GM12891 (cell line): Measurements from ENCODE around the gene IQCB1.
A peak's percentile ranks its signal among the peaks of the same experiment; 100 is the strongest.
"Not testable (repeated sequence)": the region's sequence is repeated elsewhere in the genome, so short reads cannot be mapped to it uniquely, and the experiment has no call there.

Source experiments
- DNase-seq: peaks from one replicate; pipeline ENCODE4 v3.0.0; 2011; ENCODE audit warnings: low spot score; ENCODE audit not compliant: insufficient read length
- FAIRE-seq: peaks from 2 replicates; lab custom pipeline; 2011; peaks lifted over from hg19 to GRCh38; lab: Jason Lieb, UNC
- PAX5 ChIP-seq: IDR thresholded peaks from 2 replicates; pipeline ENCODE4 v1.6.1; 2011; ENCODE audit warnings: low read length, moderate library complexity, mild to moderate bottlenecking; ENCODE audit not compliant: insufficient read depth, severe bottlenecking
- POLR2A ChIP-seq: IDR thresholded peaks from 2 replicates; pipeline ENCODE4 v1.6.1; 2011; ENCODE audit warnings: low read depth, low read length, control low read depth
- POLR2AphosphoS5 ChIP-seq: IDR thresholded peaks from 2 replicates; pipeline ENCODE4 v1.6.1; 2011; ENCODE audit warnings: low read depth, low read length, control low read depth
- POU2F2 ChIP-seq: IDR thresholded peaks from 2 replicates; pipeline ENCODE4 v1.6.1; 2011; ENCODE audit warnings: low read depth, mild to moderate bottlenecking, control low read depth, low read length, moderate library complexity
- SPI1 ChIP-seq: IDR thresholded peaks from 2 replicates; pipeline ENCODE4 v1.6.1; 2011; ENCODE audit warnings: low read depth, low read length, control low read depth
- TAF1 ChIP-seq: IDR thresholded peaks from 2 replicates; pipeline ENCODE4 v1.6.1; 2011; ENCODE audit warnings: low read depth, low read length, control low read depth

The IQCB1 gene

DNA sequence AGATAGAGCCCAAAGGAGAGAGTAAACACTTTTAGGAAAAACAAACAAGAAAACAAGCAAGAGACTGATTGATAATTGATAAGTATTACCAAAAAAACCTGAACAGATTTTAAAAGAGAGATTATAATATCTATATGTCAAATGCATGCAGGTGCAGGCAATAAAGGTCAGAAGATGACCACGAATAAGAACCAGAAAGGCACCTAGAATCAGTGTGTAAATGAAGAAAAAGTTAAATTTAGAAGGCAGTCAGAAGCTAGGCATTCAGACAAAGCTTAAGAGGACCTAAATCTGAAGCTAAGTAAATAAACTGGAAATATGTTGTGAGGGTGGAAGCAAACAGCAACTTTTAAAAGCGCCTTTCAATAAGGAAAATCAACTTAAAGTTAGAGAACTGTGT lies 16.3 kb downstream of the IQCB1 start:
- FAIRE-seq: no peak
- no peak for DNase-seq
- TF ChIP-seq POLR2A (no peak), SPI1 (no peak), POU2F2 (no peak), TAF1 (no peak), POLR2AphosphoS5 (no peak), PAX5 (no peak)

DNA sequence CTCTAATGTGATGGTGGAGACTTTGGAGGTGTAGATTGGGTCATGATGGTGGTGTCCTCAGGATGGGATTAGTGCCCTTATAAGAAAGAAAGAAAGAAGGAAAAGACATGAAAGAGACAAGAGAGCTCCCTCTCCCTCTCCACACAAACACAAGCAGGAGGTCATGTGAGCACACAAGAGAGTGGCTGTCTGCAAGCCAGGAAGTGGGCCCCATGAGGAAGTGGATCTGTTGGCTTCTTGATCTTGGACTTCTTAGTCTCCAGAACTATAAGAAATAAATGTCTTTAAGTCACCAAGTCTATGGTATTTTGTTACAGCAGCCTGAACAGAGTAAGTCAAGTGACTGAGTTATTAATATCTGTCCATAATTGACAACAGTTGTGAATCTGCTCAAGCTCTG lies 17.1 kb downstream of the IQCB1 start:
- no peak for DNase-seq
- no peak for TF ChIP-seq POLR2A
- no peak for TF ChIP-seq SPI1
- no peak for TF ChIP-seq POLR2AphosphoS5
- FAIRE-seq: peak; percentile 51

DNA sequence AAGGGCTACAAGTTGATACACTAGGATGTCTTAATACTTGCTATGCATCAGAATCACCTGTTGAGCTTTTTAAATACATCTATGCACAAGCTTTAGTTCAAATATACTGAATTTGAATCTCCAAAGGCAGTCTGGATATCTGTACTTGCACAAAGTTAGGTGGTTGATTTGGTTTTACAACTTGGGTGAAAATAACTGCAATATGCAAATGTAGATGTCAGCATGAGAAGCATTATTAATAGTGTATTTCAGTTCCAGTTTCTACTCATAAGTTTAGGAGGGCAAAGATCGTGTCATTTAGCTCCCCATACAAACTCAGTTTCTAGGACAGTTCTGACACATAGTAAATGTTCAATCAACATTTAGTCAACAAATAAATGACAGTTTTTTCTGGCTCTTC lies 25.6 kb downstream of the IQCB1 start:
- TF ChIP-seq SPI1: peak; percentile 58
- peak; percentile 75; the same call in 1 of the 2 replicates for TF ChIP-seq POU2F2
- TF ChIP-seq TAF1: no peak
- peak; percentile 95 for FAIRE-seq
- DNase-seq: no peak

DNA sequence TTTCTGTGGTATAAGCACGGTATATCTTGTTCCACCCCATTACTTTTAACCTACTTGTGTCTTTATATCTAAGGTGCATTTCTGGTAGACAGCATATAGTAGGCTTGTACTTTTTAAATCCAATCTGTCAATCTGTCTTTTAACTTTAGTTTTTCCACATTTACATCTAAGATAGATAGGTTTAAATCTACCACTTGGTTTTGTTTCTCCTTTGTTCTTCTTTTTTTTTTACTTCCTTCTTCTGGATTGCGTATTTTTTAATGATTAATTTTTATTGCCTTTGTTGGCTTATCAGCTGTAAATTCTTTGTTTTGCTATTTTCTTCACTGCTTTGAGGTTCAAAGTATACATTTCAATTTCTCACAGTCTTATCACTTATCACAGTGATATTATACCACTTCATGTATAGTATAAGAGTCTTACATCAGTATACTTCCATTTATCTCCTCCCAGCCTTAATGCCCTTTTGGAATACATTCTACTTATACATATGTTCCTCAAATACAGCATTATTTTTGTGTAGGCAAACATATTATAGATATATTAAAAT lies 31.0 kb downstream of the IQCB1 start:
- DNase-seq: no peak
- TF ChIP-seq POU2F2: no peak
- FAIRE-seq: no peak

DNA sequence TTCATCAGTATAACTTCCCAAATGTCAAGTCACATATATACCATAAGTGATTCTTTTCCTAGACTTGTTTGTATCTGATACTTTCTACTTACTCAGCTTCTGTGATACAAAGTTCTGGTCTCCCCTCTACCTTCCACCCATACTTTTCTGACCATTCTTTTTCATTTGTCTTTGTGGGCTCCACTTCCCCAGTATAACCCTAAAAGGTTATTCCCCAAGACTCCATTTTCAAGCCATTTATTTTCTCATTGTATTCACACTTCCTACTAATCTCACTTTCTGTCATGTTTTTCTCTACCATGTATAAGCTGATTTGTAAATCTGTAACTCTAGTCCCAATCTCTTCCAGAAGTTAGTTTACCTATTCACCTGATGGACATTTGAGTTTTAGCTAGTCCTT lies 34.0 kb downstream of the IQCB1 start:
- DNase-seq (no peak), FAIRE-seq (no peak)
- TF ChIP-seq POU2F2: no peak
- TF ChIP-seq SPI1: 0 out of 2 replicates have a peak, but pooled peaks have one; percentile 14

DNA sequence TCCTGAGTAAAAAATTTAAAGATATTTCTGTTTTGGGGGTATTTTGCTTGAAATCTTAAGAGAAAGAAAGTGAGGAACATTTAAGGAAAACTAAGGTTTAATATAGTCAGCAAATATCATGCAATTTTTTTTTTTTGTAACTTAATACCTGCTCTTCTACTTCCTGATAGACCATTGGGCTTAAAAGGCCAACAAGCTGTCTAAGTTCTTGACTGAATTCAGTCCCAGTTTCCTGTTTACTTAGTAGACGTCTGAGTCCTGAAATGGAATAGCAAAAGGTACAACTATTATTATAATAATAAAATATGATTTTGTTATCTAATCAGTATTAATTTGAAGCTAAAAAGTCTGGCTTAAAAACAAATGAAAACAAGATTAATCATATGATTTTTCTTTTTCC lies 37.9 kb downstream of the IQCB1 start:
- FAIRE-seq (no peak), DNase-seq (no peak)
- TF ChIP-seq SPI1 (no peak), POLR2A (no peak), POU2F2 (no peak), POLR2AphosphoS5 (no peak), PAX5 (no peak), TAF1 (no peak)

DNA sequence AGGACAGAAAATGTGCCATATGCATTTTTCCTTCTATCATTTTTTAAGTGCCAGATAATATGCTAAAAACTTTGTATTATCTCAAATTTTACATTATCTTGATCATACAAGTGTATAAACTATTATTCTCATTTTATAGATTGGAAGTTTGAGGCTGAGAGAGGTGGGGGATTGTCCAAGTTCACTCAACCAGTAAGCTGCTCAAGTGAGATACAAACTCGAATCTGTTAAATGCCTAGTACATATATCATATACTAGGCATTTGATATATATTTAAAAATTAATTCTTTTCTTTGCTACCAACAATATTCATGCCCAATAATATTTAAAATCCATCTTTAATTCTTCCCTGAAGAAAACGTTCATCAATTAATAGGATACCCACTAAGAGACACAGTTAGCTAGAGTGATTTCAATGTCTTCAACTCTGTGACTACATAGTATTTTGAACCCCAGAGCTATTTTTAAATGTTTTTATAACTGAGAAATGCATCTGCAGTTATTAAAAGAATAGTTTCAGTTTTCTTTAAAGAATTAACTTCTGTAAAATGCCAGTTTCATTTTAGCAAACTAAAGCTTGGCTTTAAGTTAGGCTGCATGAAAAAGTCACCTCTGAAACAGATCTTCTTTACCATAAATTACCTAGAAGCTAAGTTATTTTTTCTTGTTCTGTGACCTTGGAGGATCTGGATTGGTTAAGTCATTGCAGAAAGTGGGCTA lies 40.4 kb downstream of the IQCB1 start:
- TF ChIP-seq PAX5: no peak
- TF ChIP-seq POLR2A: no peak
- TF ChIP-seq POLR2AphosphoS5: no peak
- TF ChIP-seq TAF1: no peak
- no peak for DNase-seq
- no peak for FAIRE-seq

DNA sequence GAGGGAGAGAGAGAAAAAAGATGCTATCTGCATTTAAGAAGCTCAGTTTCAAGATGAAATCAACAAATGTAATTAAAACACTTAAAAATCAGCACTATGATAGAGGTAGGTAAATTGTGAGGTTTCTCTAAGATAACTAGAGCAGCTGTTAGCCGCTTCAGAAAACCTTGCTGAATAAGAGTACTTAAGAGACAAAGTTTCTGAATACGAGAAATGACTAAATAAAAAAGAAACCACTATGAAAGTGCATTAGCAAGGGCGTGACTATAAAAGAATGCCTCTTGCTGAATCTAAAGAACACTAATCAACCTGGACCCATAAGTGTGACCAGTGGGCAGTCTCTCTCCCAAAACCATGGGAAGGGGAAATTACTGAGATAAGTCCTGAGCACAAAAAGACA lies 41.8 kb downstream of the IQCB1 start:
- DNase-seq (no peak), FAIRE-seq (no peak)
- TF ChIP-seq POLR2AphosphoS5 (no peak), TAF1 (no peak), PAX5 (no peak), SPI1 (no peak), POU2F2 (no peak)

DNA sequence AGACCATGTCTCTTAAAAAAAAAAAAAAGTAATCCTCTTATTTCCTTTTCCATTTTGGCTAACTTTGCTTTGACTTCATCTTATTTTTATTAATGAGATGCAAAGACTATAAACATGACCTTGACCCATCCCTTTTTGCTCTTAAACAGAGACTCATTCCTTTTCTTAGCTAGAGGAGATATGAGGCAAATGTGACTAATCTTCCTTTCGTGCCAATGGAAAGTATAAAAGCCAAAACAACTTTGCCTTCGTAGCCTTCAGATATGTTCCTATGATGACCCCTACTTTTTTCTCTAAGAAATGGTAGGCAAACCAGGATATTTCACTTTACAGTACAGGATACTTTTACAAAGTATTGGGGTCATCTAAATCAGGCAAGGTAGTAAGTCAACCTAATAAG lies 48.4 kb downstream of the IQCB1 start:
- no peak for FAIRE-seq
- DNase-seq: no peak

DNA sequence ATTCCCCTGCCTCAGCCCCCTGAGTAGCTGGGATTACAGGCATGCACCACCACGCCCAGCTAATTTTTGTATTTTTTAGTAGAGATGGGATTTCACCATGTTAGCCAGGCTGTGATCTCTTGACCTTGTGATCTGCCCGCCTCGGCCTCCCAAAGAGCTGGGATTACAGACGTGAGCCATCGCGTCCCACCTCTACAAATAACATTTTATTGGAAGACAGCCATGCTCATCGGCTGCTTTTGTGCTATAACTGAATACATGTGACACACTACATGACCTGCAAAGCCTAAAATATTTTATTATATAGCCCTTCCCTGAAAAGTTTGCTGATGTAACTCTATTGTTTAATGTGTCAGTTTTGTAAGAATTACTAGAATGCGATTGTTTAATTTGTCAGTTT lies 52.1 kb downstream of the IQCB1 start:
- FAIRE-seq, DNase-seq: not testable (repeated sequence)

More for the DNA sequence above, 48.4 kb downstream of the IQCB1 start:
- no peak for TF ChIP-seq POLR2AphosphoS5
- no peak for TF ChIP-seq TAF1
- no peak for TF ChIP-seq SPI1
- TF ChIP-seq POLR2A: no peak
- no peak for TF ChIP-seq PAX5
- no peak for TF ChIP-seq POU2F2

DNA sequence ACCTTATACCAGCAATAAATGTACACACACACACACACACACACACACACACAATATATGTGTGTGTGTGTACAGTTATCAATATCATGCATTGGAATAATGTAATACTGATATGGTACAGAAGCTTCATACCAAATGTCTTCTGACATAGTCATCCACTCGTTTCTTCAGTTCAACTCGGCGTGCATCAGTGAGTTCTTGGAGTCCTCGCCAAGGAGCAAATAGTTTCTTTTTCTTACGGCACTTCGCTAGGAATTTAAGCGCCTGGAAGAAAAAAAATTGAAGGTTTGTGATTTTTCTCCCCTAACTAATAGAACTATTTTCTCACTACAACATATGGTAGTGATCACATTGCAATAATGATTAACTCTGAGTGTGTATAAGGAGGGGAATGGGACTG lies 53.2 kb downstream of the IQCB1 start:
- no peak for TF ChIP-seq TAF1
- no peak for TF ChIP-seq PAX5
- no peak for TF ChIP-seq POU2F2
- no peak for TF ChIP-seq SPI1
- TF ChIP-seq POLR2AphosphoS5: no peak
- no peak for TF ChIP-seq POLR2A
- DNase-seq (no peak), FAIRE-seq (peak; percentile 5)

DNA sequence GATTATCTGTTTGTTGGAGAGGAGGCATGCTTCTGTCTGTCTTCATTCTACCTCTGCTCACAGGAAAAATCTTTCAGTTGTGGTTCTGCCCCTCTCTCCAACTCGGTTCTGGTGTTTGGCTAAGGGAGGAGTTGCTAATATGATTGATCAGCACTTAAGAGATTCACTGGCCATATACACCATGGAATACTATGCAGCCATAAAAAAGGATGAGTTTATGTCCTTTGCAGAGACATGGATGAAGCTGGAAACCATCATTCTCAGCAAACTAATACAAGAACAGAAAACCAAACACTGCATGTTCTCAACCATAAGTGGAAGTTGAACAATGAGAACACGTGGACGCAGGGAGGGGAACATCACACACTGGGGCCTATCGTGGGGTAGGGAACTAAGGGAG lies 59.8 kb downstream of the IQCB1 start:
- DNase-seq, FAIRE-seq: not testable (repeated sequence)
